CD4-positive, alpha-beta T cell treated with Interferon alpha-2 for 1 hour (primary cell): ENCODE measurements around the gene PPM1A.

Experiments used
- DNase-seq, 2 donors: peaks; one replicate each; pipeline ENCODE4 v3.0.0-alpha.2; 2020 to 2022

Gene PPM1A

DNA sequence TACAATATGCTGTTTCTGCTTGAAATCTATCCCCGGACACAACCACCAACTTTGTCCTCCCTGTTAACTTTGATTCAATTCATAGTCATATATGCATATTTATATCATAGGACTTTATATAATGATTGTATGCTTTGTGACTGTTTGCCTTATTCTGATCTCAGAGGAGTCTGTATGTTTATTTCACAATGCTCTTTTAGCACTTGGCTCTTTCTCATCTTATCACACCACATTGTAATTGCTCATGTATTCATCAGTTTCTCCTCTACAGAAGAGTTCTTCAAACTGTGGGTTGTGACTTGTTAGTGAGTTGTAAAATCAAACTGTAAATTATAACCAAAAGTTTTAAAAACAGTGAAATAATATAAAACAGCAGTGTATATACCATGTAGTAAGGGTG lies 21.7 kb upstream of the PPM1A start:
- no peak for DNase-seq

DNA sequence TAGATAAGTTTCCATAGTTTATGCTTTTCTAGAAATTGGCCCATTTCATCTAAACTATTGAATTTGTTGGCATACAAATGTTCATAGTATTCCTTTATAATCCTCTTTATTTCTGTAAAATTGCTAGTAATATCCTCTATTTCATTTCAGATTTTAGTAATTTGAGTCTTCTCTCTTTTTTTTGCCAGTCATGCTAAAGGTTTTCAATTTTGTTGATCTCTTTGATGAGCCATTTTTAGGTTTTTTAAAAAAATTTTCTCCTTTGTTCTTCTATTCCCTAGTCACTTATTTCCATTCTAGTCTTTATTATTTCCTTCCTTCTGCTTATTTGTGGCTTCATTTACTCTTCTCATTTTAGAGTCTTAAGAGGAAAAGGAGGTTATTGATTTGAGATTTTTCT lies 19.4 kb upstream of the PPM1A start:
- no peak for DNase-seq

DNA sequence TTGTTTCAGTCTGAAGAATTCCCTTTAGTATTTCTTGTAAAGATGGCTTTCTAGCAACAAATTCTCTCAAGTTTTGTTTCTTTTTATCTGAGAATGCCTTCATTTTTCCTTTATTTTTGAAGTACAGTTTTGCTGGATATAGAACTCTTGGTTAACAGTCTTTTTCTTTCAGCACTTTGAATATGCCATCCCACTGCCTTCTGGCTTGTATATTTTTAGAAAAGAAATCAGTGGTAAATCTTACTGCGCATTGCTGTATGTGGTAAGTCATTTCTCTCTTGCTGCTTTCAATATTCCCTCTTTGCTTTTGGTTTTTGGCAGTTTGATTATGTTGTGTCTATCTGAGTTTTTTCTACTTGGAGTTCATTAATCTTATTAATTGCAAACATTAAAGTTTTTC lies 16.8 kb upstream of the PPM1A start:
- DNase-seq, result no peak

GRCh38 chr14:60233251-60233650 lies 15.8 kb upstream of the PPM1A start:
- DNase-seq, result no peak

GRCh38 chr14:60233891-60234290 lies 15.1 kb upstream of the PPM1A start:
- no peak for DNase-seq

DNA sequence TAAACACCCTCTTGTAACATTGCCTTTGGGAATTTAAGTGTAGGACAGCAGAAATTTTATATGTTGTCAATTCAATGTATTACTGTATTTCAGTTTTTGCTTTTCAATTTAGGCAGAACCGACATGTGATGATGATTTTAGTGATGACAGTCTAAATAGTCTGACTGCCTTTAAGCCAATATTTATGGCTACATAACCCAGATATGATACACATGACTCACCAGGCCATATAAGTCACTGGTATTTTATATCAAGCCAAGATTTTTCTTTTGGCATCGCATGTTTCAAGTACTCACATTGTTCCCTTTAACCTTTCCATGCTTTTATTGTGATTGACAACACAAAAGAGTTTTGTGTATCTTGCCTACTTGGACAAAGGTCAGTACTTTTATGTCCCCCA lies 13.6 kb upstream of the PPM1A start:
- DNase-seq, result no peak

DNA sequence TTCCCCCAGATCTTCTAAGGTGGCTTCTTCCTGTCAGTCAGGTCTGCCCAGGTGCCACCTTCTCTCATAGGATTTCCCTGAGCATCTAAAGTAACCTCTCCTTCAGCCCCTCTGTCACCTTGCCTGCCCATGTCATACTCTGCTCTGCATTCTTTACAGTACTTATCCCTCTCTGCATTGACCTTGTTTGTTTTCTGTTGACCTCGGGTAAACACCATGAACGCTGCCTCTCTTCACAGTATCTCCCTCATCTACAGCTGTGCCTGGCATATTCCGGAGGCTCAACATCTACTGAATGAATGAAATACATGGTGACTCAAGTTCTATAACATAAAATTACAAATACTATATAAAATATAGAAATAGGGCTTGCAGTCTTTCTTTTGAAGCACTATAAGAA lies 10.1 kb upstream of the PPM1A start:
- DNase-seq, result no peak

- no peak for DNase-seq
Observed at GRCh38 chr14:60240139-60240856, 8.7 kb upstream of the PPM1A start.

DNA sequence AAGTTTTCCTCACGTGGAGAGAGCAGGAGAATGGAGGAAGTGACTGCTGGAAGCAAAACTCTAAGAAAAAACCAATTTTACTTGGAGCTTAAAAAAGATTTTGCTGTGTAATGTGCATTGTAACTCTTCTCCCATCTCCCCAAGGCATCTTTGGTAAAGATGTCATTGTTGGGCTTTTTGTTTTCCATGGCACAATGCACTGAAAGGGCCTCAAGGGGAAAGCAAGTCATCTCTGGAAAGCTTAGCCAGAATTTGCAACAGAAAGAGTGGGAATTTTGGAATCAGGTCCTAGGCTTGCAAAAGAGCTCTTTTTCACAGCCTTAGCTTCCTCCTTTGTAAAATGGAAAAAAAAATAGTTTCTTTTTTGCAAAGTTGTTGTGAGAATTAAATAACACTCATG lies 7.9 kb upstream of the PPM1A start:
- DNase-seq, result no peak

GRCh38 chr14:60242429-60242828 lies 6.6 kb upstream of the PPM1A start:
- DNase-seq, result no peak

GRCh38 chr14:60245380-60246177 lies 3.4 kb upstream of the PPM1A start:
- no peak for DNase-seq

DNA sequence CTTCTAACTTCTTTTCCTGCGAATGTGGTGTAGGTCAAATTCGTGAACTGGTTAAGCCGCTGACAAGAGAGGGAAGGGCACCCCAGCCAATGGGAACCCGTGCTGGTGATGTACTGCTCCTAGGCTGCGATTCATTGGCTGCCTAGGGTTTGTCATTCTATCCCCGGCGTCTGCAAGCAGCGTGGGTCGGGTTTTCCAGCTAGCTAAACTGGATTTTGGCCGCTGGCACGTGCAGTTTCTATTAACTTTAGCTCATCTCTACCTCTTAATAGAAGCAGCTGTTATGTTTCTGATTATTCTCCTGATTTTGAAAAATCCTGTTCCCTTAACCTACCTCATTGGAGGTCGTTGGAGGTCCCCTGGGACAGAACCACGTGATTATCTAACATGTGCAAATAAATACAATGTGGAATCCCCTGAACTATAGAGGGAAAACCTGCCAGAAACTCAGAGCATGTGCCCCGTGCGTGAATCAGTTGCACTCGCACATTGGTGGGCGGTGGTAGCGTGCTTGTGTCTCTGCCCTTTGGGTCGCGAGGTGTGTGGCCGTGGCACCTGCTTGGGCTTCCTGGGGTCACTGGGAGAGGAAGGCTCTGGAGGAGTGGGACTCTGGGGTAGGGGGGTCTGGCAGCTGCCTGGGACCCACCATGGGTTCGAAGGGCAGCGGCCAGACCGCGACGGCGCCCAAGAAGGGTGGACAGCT lies 876 bp upstream of the PPM1A start:
- peak; percentile 89 to 92 for DNase-seq

- peak; percentile 73 to 79 for DNase-seq
Observed at GRCh38 chr14:60249321-60250256, 568 bp downstream of the PPM1A start.

DNA sequence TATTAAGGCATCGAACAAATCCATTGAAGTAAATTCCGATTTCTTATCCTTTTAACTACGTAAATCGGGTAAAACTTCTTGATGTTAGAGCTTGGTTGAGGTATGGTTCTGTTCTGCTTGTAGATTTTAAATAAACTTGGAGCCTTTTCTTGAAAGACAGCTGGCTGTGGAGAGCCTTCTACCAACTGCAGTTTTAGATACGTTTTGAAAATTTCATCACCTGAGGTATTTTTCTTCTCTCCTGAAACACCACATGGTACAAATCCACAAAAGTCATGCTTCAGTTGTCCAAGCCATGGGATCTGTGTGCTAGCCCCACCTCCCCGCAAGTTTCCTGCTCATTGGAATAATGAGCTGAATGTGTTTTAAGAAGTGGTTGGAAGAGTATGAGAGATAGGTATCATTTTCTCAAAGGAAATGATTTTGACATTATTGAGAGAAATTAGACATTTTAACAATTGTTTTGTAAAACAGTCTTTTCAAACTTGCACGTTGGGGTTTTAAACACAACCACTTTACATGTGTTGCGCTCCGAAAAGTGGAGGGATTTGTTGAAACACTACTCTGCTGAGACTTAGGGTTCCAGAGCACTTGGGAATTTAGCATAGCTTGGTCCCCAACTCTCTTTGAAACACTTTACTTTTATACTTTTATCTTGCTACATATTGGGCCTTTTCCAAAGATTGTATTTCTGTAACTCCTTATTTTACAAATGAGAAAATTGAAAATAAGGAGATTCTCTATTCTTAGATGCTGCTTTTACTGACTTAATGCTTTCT lies 1.4 kb downstream of the PPM1A start:
- DNase-seq, result no peak

- DNase-seq, result no peak
Observed at GRCh38 chr14:60251877-60252276, 2.9 kb downstream of the PPM1A start.

DNA sequence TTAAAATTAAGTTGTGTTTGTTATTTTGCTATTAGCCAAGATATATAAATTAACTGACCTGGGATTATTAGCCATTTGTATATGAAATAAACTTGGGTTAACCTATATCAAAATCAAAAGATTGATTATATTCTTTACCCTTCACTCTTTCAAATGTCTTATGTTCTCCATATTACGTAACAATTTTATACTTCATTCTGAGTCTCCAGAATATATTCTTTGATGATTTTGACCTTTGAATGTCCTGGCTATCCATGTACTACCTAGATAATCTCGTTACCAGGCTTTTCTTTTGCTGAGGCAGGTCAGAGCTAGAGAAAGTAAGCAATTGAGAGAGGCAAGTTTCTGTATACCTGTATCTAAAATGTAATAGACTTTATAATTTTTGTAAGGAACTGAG lies 3.6 kb downstream of the PPM1A start:
- no peak for DNase-seq

GRCh38 chr14:60253649-60254048 lies 4.6 kb downstream of the PPM1A start:
- no peak for DNase-seq

DNA sequence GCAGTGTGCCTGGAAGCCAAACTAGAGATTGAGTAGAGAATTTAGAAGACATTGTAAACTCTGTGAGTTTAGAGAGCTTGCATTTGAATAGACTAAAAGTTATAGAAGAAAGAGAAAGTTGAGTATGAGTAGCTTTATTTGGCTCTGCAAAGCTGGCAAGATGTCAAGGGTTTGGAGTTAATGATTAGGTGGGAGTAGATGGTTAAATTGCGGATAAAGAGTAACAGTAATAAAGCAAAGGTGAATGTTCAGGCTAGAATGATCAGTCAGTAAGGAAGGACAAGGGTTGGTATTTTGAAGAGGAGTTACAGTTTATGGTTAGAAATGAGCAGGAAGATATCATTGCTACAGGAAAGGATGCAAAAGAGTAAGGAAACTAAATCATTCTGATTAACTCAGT lies 5.2 kb downstream of the PPM1A start:
- no peak for DNase-seq

DNA sequence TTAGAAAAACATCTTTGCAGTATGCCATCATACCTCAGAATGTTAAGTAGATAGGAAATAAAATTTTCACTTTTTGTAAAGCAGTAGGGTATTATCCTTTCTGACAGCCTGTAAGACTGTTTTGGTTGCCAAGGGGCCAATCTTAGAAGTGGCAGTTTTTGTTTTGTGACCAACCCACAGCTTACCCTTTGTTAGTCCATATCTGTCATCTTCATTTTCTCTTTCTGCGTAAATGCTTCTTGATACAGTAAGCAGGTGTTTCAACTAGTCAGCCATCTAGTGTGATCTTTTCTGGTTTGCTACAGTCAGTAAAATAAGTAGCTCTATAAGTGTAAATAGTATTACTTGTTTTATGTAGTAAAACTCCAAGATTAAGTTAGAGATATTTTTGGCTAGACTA lies 8.8 kb downstream of the PPM1A start:
- no peak for DNase-seq

DNA sequence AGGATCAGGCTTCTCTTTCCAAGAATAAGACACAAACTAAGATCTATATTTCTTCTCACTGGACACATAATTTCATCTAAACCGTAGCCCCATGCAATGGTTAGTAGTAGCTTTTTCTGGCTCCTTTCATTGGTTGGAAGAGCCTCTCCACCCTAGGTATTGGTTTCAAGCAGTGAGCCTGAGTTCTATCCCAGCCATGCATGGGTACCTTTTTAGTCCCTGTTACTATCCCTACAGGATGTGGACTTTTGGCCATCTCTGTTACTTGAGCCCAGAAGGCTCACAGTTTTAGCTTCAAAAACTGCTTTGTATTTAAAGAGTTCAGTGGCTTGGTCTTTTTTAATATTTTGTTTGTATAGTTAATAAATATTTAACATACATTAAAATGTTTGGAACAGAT lies 16.1 kb downstream of the PPM1A start:
- no peak for DNase-seq

- DNase-seq, result peak in 1 of 2 donors; percentile 43
Observed at GRCh38 chr14:60266021-60266937, 17.3 kb downstream of the PPM1A start.
